Measurements from ENCODE around the gene TSFM.
"Not testable (repeated sequence)": the region's sequence is repeated elsewhere in the genome, so short reads cannot be mapped to it uniquely, and the experiment has no call there.

Gene TSFM

GRCh38 chr12:57774634-57775033, 8.0 kb upstream of the TSFM start:
- not testable (repeated sequence) for H3K27me3 Mint-ChIP-seq; ATAC-seq (ENCODE audit: low read depth); H3K27ac Mint-ChIP-seq; H3K9me3 Mint-ChIP-seq; H3K4me3 Mint-ChIP-seq; DNase-seq (ENCODE audit: low spot score in 2 of 2); H3K36me3 Mint-ChIP-seq
- peaks cover 18% of the 10 kb centered on the region for H3K4me1 Mint-ChIP-seq

GRCh38 chr12:57775044-57775443, 7.5 kb upstream of the TSFM start:
- Mint-ChIP-seq H3K36me3 (peaks cover 2% of the 10 kb centered on the region), H3K27ac (no peak overlapping the region), H3K4me1 (peaks cover 18% of the 10 kb centered on the region), H3K9me3 (no peaks in the 10 kb centered on the region), H3K27me3 (no peaks in the 10 kb centered on the region), H3K4me3 (no peak overlapping the region)
- ATAC-seq (ENCODE audit: low read depth) (no peak), DNase-seq (ENCODE audit: low spot score in 2 of 2) (no peak)

DNA sequence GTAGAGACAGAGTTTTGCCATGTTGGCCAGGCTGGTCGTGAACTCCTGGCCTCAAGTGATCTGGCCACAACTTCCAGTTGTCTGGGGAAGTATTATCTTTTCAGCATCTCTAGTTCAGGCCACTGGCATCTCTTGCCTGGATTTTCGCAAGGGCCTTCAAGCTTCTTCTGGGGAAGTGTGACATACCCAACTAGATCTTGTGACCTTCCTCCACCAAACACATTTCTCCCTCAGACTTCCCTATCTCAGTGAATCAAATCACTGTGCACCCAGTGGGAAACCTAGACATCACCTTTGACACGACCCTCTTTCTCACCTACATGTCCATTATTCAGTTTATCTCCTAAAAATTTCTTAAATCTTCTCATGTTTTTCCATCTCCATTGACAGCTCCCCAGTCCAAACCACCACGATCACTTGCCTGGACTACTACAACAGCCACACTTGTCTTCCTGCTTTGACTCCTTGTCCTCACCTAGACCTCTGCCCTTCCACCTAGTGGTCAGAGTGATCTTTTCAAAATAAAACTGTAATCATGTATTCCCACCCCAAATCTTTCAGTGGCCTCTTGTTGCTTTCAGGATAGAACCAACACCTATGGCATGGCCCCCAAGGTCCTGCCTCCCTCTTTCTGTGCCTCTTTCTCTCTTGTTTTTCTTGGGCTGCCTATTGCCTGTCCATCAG, 6.9 kb upstream of the TSFM start:
- H3K27me3 Mint-ChIP-seq, result no peaks in the 10 kb centered on the region
- H3K4me3 Mint-ChIP-seq, result peak overlapping the region; percentile 3
- H3K4me1 Mint-ChIP-seq, result peaks cover 16% of the 10 kb centered on the region
- no peaks in the 10 kb centered on the region for H3K9me3 Mint-ChIP-seq
- DNase-seq (ENCODE audit: low spot score in 2 of 2) (no peak), ATAC-seq (ENCODE audit: low read depth) (no peak)
- peaks cover 2% of the 10 kb centered on the region for H3K36me3 Mint-ChIP-seq
- H3K27ac Mint-ChIP-seq, result no peak overlapping the region

DNA sequence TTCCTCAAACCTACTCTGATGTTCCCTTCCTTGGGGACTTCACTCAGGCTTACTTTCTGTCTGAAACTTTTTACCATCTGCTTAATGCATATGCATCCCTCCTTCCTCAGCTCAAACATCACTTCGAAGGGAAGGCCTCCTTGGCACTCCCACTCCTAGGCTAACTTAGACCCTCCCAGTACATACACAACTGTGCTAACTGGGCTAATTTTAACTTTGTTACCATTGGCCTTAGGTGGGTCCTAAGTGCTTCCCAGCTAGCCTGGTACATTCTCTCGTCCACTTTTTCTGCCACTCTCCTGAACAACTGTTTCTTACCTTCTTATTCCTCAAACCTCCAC, 6.4 kb upstream of the TSFM start:
- peaks cover 2% of the 10 kb centered on the region for H3K36me3 Mint-ChIP-seq
- DNase-seq (ENCODE audit: low spot score in 2 of 2) (no peak), ATAC-seq (ENCODE audit: low read depth) (no peak)
- no peaks in the 10 kb centered on the region for H3K27me3 Mint-ChIP-seq
- H3K4me1 Mint-ChIP-seq, result peaks cover 14% of the 10 kb centered on the region
- no peak overlapping the region for H3K27ac Mint-ChIP-seq
- peak overlapping the region; percentile 3 for H3K4me3 Mint-ChIP-seq
- no peaks in the 10 kb centered on the region for H3K9me3 Mint-ChIP-seq

GRCh38 chr12:57777367-57777766, 5.2 kb upstream of the TSFM start:
- Mint-ChIP-seq H3K36me3 (peaks cover 2% of the 10 kb centered on the region), H3K4me3 (no peak overlapping the region), H3K27me3 (no peaks in the 10 kb centered on the region), H3K9me3 (no peaks in the 10 kb centered on the region), H3K4me1 (peaks cover 16% of the 10 kb centered on the region), H3K27ac (no peak overlapping the region)
- ATAC-seq (ENCODE audit: low read depth), result no peak
- DNase-seq (ENCODE audit: low spot score in 2 of 2), result no peak

DNA sequence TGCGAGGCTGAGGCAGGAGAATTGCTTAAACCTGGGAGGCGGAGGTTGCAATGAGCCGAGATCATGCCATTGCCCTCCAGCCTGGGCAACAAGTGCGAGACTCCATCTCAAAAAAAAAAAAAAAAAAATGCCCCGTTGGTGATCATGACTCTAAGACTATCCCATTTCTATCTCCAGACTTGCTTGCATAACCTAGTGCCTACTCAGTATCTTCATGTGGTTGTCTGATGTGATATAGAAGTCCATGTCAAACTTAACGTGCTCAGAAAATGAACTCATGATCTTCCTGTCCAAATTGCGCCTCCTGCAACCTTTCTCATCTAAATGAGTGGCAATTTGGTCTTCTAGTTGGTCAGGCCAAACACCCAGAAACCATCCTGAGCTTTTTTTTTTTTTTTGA, 4.7 kb upstream of the TSFM start:
- H3K4me3 Mint-ChIP-seq, result no peak overlapping the region
- H3K9me3 Mint-ChIP-seq, result no peaks in the 10 kb centered on the region
- DNase-seq (ENCODE audit: low spot score in 2 of 2) (no peak), ATAC-seq (ENCODE audit: low read depth) (no peak)
- H3K27ac Mint-ChIP-seq, result no peak overlapping the region
- no peaks in the 10 kb centered on the region for H3K27me3 Mint-ChIP-seq
- H3K36me3 Mint-ChIP-seq, result peaks cover 2% of the 10 kb centered on the region
- H3K4me1 Mint-ChIP-seq, result peaks cover 19% of the 10 kb centered on the region

GRCh38 chr12:57779736-57780135, 2.9 kb upstream of the TSFM start:
- Mint-ChIP-seq H3K4me1 (peaks cover 24% of the 10 kb centered on the region), H3K4me3 (no peak overlapping the region), H3K9me3 (no peaks in the 10 kb centered on the region), H3K27me3 (no peaks in the 10 kb centered on the region), H3K27ac (no peak overlapping the region), H3K36me3 (peaks cover 2% of the 10 kb centered on the region)
- DNase-seq (ENCODE audit: low spot score in 2 of 2) (no peak), ATAC-seq (ENCODE audit: low read depth) (no peak)

DNA sequence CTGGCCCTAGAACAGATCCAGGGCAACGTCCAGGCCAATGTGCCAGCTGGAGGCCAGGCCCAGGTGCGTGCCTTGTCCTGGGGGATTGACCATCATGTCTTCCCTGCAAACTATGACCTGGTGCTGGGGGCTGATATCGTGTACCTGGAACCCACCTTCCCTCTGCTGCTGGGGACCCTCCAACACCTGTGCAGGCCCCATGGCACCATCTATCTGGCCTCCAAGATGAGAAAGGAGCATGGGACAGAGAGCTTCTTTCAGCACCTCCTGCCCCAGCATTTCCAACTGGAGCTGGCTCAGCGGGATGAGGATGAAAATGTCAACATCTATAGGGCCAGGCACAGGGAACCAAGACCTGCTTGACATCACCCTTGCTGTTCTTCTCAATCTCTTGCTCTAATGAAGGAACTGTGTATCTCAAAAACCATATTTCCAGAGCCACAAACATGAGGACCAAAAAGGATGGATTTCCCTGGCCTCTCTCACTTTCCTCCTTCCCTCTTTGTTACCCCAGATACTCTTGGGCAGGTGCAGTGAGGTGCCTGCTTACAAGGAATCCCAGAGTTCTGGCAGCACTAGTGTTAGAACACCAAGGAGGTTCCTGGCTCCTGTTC, 2.2 kb upstream of the TSFM start:
- no peak overlapping the region for H3K4me3 Mint-ChIP-seq
- peaks cover 2% of the 10 kb centered on the region for H3K36me3 Mint-ChIP-seq
- DNase-seq (ENCODE audit: low spot score in 2 of 2), result no peak
- H3K27me3 Mint-ChIP-seq, result no peaks in the 10 kb centered on the region
- no peaks in the 10 kb centered on the region for H3K9me3 Mint-ChIP-seq
- peaks cover 24% of the 10 kb centered on the region for H3K4me1 Mint-ChIP-seq
- H3K27ac Mint-ChIP-seq, result no peak overlapping the region
- ATAC-seq (ENCODE audit: low read depth), result no peak

GRCh38 chr12:57781244-57781643, 1.3 kb upstream of the TSFM start:
- Mint-ChIP-seq H3K9me3 (no peaks in the 10 kb centered on the region), H3K27ac (no peak overlapping the region), H3K27me3 (no peaks in the 10 kb centered on the region), H3K4me1 (peaks cover 20% of the 10 kb centered on the region), H3K4me3 (no peak overlapping the region), H3K36me3 (peaks cover 2% of the 10 kb centered on the region)
- ATAC-seq (ENCODE audit: low read depth) (no peak), DNase-seq (ENCODE audit: low spot score in 2 of 2) (no peak)

- no peak overlapping the region for H3K4me3 Mint-ChIP-seq
- DNase-seq (ENCODE audit: low spot score in 2 of 2) (no peak), ATAC-seq (ENCODE audit: low read depth) (no peak)
- peak overlapping the region; percentile 95 for H3K27ac Mint-ChIP-seq
- H3K9me3 Mint-ChIP-seq, result no peaks in the 10 kb centered on the region
- peaks cover 20% of the 10 kb centered on the region for H3K4me1 Mint-ChIP-seq
- no peaks in the 10 kb centered on the region for H3K27me3 Mint-ChIP-seq
- peaks cover 5% of the 10 kb centered on the region for H3K36me3 Mint-ChIP-seq
These were observed 786 bp upstream of the TSFM start for GRCh38 chr12:57781801-57782200.

GRCh38 chr12:57782243-57782607, 362 bp upstream of the TSFM start:
- DNase-seq (ENCODE audit: low spot score in 2 of 2) (no peak), ATAC-seq (ENCODE audit: low read depth) (no peak)
- Mint-ChIP-seq H3K27ac (peak overlapping the region; percentile 95), H3K27me3 (no peaks in the 10 kb centered on the region), H3K4me3 (peak overlapping the region; percentile 99), H3K36me3 (peaks cover 7% of the 10 kb centered on the region), H3K9me3 (no peaks in the 10 kb centered on the region), H3K4me1 (peaks cover 20% of the 10 kb centered on the region)

- Mint-ChIP-seq H3K36me3 (peaks cover 7% of the 10 kb centered on the region), H3K27ac (peak overlapping the region; percentile 95), H3K4me1 (peaks cover 20% of the 10 kb centered on the region), H3K4me3 (peak overlapping the region; percentile 99), H3K9me3 (no peaks in the 10 kb centered on the region), H3K27me3 (no peaks in the 10 kb centered on the region)
- DNase-seq (ENCODE audit: low spot score in 2 of 2) (no peak), ATAC-seq (ENCODE audit: low read depth) (no peak)
These were observed 847 bp downstream of the TSFM start for GRCh38 chr12:57783466-57783801.

GRCh38 chr12:57783861-57784260, 1.3 kb downstream of the TSFM start:
- no peak for DNase-seq (ENCODE audit: low spot score in 2 of 2)
- H3K36me3 Mint-ChIP-seq, result peaks cover 7% of the 10 kb centered on the region
- ATAC-seq (ENCODE audit: low read depth), result no peak
- no peaks in the 10 kb centered on the region for H3K27me3 Mint-ChIP-seq
- H3K4me1 Mint-ChIP-seq, result peaks cover 20% of the 10 kb centered on the region
- H3K27ac Mint-ChIP-seq, result no peak overlapping the region
- H3K9me3 Mint-ChIP-seq, result no peaks in the 10 kb centered on the region
- peak overlapping the region; percentile 73 for H3K4me3 Mint-ChIP-seq

DNA sequence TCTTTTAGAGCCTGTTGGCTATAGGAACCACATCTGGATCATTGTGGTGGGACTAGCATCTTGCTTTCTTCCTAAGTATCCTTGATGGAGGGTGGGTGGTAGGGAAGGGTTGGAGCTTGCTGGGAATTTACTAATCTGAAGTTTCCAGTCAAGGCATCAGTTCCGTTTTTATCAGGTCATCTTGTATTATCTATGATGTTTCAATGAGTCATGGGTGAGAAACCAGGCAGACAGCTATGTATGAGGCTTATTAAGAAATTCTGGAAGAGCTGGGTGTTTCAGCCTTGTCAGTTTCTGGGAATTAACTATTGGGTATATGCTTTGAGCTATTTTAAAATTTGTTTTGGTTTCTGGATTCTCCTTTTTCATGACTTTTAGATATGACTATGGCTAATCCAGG, 11.3 kb downstream of the TSFM start:
- no peak for DNase-seq (ENCODE audit: low spot score in 2 of 2)
- no peak overlapping the region for H3K27ac Mint-ChIP-seq
- no peaks in the 10 kb centered on the region for H3K4me1 Mint-ChIP-seq
- H3K36me3 Mint-ChIP-seq, result peaks cover 22% of the 10 kb centered on the region
- no peak for ATAC-seq (ENCODE audit: low read depth)
- no peak overlapping the region for H3K4me3 Mint-ChIP-seq
- no peaks in the 10 kb centered on the region for H3K9me3 Mint-ChIP-seq
- no peaks in the 10 kb centered on the region for H3K27me3 Mint-ChIP-seq

DNA sequence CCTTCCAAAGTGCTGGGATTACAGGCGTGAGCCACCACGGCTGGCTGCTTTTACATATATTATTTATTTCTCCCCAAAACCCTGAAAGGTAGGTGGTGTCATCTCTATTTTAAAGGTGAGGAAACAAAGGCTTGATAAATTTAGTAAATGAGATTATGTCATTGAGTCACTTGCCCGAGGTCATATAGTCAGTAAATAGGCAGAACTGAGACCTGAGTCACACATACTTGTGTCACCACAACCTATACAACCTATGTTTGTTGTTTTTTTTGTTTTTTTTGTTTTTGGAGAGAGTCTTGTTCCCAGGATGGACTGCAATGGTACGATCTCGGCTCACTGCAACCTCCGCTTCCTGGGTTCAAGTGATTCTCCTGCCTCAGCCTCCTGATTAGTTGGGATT, 12.8 kb downstream of the TSFM start:
- Mint-ChIP-seq H3K27me3 (no peaks in the 10 kb centered on the region), H3K4me3 (no peak overlapping the region), H3K9me3 (no peaks in the 10 kb centered on the region), H3K27ac (no peak overlapping the region), H3K36me3 (peaks cover 22% of the 10 kb centered on the region), H3K4me1 (no peaks in the 10 kb centered on the region)
- no peak for ATAC-seq (ENCODE audit: low read depth)
- DNase-seq (ENCODE audit: low spot score in 2 of 2), result no peak

Measured in memory B cell (primary cell).